ENCODE measurements around the gene WDR37.

GRCh38 chr10:1180836-1181235 is 124.7 kb downstream of the WDR37 start:
- TF ChIP-seq TAF1 (IDR thresholded peaks at IDR 0.05; ENCODE audit: low read depth), result no peak
- TF ChIP-seq TEAD4 (IDR thresholded peaks at IDR 0.05), result no peak

All from Ishikawa (cell line).